Head of caudate nucleus (tissue), 42 donors: Measurements from ENCODE around the gene CAPN13.

Experiments used
- DNase-seq, 42 donors: peaks; one replicate each; pipeline versions ENCODE4 v3.0.0 to v3.0.0-alpha.2; 2020 to 2021; ENCODE audit warnings: mixed read lengths in 7 of 42
- intact Hi-C: fragments of 100-400 bp; cut with DNase I; formaldehyde crosslinking; loops from one replicate; pipeline ENCODE4 v1.15.0; 2022

Gene CAPN13

DNA sequence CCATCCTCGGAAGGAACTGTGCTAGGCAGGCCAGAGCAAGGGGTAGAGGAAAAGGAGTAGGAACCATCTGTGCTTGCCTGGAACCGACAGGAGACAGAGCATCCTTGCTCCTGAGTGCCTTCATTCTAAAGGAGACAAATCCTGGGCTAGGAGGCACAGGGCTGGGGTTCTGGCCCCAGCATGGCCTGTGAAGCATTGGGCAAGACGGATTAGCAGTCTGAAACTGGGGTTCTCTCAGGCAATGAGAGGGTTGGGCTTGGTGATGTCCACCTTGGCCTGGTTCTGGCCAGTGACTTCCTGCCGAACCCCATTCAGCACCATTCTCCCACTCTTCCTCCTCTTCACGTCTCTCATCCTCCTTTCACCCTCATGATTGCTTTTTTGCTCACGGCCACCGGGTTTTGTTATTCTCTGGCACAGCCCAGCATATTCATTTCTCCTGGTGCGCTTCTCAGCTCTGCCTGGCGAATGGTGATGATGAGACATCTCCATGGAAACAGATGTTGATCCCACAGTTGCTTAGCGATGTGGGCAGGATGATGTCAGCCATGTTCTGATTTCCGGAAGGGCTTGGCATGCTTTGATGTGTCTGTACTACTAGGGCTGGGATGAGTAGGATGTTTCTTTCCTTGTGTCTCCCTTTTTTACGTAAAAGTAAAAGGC lies 127.7 kb downstream of the CAPN13 start:
- intact Hi-C loops: no loop called here
- DNase-seq: peak; percentile 37 to 95 (median 75)

DNA sequence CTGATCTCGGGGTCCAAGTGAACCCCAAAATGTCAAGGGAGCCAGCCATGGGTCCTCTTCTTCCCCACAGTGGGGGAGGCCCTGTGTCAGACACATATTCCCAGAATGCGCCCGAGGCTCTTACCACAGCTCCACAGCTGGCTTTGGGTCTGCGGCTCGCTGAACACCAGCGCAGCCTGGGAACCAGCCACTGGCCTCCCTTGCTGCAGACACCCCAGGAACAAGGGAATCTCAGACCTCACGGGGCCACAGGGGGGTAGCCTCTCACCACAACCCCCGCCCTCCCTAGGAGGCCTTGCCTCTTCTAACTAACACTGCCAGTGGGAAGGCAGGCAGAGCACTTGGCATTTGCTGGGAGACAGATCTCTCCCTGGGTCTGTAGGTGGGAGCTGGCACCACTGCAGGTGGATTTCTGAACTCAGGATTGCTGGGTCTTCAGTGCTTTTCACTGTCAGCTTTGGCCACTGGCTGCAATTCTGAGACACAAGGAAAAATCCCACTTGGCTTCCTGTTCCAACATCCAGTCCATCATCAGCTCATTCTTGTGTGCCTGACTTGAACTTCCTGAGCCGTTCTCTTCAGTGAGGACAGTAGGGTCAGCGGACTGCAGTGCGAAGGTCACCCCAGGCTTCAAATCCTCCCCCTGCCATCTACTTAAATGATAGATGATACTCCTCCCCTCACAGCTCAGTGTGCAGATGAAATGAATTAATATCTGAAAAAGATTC lies 128.7 kb downstream of the CAPN13 start:
- DNase-seq: peak in 2 of 42 donors; percentile 34
- intact Hi-C loops: no loop called here

DNA sequence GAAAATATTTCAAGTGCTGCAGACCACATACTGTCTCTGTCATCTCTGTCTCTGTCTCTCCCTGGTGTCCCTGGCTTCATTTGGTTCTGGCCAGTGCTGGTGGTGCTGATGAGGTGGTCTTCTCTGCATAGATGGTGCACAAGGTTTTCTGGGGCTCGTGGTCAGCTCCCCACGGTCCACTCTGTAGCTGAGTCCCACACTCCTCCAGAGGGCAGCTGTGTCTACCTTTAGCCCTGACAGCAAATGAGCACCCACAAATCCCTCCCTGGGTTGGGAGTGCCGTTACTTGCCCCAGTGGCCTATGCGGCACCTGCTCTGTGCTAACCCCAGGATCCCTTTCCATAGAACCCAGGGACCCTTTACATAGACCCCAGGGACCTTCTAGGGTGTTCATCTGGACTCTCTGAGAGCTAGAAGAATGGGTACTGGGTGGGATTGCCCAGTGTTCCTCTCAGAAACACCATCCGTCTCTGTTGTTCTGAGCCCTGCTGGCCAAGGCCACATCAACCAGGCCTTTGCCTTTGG lies 129.3 kb downstream of the CAPN13 start:
- intact Hi-C loops: no loop called here
- peak in 2 of 42 donors; percentile 27 to 32 for DNase-seq

DNA sequence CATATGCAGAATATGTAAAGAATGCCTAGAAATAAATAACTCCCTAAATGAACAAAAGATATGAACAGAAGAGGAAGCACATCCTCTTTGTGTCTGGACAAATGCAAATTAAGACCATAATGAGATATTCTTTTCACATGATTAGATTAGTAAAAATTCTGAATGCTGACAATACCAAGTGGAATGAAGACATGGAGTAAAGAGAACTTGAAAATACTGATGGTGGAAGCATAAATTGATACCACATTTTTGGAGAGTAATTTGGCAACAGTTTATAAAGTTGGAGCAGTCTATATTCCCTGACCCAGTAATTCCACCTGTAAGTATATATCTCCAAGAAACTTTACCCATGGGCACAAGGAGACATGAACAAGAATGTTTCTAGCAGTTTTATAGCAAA lies 130.0 kb downstream of the CAPN13 start:
- no peak for DNase-seq
- intact Hi-C loops: no loop called here

GRCh38 chr2:30675758-30676157 lies 131.5 kb downstream of the CAPN13 start:
- intact Hi-C loops: no loop called here
- peak in 2 of 42 donors; percentile 6 to 10 for DNase-seq

DNA sequence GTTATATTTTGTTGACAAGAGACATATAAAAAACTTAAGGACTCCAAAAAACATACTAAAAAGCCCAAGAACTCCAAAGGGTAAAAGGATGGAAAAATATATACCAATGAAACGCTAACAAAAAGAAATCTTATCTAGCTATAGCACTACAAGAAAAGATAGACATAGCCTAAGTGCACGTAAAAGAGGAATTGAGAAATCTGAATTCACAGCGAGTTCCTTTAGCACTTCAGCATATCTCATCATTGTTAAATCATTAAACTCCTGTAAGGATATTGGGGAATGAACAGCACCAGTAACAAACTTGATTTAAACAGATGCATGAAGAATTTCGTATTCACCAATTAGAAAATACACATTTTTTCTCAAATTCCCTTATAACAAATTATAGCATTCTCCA lies 134.1 kb downstream of the CAPN13 start:
- no peak for DNase-seq
- intact Hi-C loops: no loop called here
